ENCODE measurements around the gene RAP1A. TPM values are rescaled to one million over a fixed set of nuclear protein-coding genes. Genes with fewer than 3 reads are reported as not detected.

Gene RAP1A
- polyA plus RNA-seq, 1 experiment, result 78.1 TPM

DNA sequence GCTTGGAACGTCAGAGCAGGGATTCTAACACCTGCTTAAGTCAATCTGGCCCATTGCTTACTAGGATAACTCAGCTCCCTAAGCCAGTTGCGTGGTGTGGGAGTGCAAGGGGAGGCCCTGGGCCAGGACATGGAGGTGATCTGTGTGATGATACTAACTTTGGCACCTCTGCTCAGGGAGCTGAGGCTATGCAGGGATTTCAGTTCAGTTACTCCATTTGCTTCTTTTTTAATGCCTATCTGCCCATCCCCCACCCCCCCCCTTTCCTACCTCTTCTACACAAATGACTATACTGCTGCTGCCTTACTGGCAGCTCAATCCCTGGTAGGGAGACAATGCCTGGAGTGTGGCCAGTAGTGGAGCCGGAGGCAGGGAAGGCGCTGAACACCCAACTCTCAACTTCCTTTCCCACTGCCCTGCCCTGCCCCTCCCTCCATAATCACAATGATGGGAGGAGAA lies 100.1 kb downstream of the RAP1A start:
- Histone ChIP-seq H3K27me3 (ENCODE audit: control insufficient read depth, insufficient read depth, low read length) (no peaks in the 10 kb centered on the region), H3K9me3 (ENCODE audit: control insufficient read depth, insufficient read depth, low read length) (no peaks in the 10 kb centered on the region), H3K4me3 (ENCODE audit: low read depth, low read length) (no peak overlapping the region), H3K27ac (ENCODE audit: low read depth, low read length) (no peak overlapping the region)
- ChIA-PET CTCF (interaction anchor here (0.8 to 1.4 kb wide), 2 partner anchors 35 to 238 kb away, joined by 3 to 4 read pairs; no protein-coding TSS in a partner anchor), POLR2A (interaction anchor here (1.0 kb wide), 1 partner anchor 9 kb away, joined by 3 read pairs; no protein-coding TSS in a partner anchor)
- no peak for DNase-seq (ENCODE audit: low read depth, low spot score)
- TF ChIP-seq, protein P1, sequence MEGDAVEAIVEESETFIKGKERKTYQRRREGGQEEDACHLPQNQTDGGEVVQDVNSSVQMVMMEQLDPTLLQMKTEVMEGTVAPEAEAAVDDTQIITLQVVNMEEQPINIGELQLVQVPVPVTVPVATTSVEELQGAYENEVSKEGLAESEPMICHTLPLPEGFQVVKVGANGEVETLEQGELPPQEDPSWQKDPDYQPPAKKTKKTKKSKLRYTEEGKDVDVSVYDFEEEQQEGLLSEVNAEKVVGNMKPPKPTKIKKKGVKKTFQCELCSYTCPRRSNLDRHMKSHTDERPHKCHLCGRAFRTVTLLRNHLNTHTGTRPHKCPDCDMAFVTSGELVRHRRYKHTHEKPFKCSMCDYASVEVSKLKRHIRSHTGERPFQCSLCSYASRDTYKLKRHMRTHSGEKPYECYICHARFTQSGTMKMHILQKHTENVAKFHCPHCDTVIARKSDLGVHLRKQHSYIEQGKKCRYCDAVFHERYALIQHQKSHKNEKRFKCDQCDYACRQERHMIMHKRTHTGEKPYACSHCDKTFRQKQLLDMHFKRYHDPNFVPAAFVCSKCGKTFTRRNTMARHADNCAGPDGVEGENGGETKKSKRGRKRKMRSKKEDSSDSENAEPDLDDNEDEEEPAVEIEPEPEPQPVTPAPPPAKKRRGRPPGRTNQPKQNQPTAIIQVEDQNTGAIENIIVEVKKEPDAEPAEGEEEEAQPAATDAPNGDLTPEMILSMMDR (IDR thresholded peaks at IDR 0.05; ENCODE audit: low read depth, low read length), result no peak

DNA sequence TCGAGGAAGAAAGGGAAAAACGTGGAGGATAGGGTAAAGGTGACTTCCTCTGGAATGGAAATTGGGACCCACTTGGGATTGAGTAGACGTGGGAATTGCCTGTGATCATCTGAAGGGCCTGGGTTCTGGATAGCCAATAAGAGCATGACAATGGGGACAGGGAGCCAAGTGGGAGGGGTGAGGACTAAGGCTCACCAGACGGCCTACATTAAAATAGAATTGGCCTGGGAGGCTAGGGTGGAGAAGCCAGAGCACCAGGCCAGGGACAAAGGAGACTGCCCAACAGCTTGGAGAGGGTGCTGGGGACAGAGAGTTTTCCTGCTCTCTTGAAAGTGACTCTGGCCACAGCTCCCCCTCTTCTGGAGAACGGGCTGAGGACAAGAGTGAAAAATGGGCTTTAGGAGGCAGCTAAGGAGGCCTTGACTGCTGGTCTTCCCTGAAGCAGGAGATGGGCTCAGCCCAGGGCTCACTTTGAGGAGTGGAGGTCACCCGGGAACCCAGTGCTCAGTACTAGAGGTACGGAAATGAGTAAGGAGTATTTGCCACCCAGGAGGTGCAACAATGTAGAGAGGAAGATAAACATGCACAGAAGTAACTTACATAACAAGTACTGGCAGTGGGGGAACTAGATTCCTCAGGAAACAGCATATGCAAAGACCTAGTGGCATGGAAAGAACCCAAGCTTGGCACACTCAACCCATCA lies 100.8 kb downstream of the RAP1A start:
- TF ChIP-seq, protein P1 (IDR thresholded peaks at IDR 0.05; ENCODE audit: low read depth, low read length), result no peak
- POLR2A ChIA-PET, result no interaction called here
- peak overlapping the region; percentile 21 for H3K27ac ChIP-seq (ENCODE audit: low read depth, low read length)
- no peak for DNase-seq (ENCODE audit: low read depth, low spot score)
- CTCF ChIA-PET, result interaction anchor here (0.7 to 1.4 kb wide), 4 partner anchors 27 to 239 kb away, joined by 3 to 4 read pairs (median 4); no protein-coding TSS in a partner anchor
- no peak overlapping the region for H3K4me3 ChIP-seq (ENCODE audit: low read depth, low read length)
- H3K27me3 ChIP-seq (ENCODE audit: control insufficient read depth, insufficient read depth, low read length), result no peaks in the 10 kb centered on the region
- no peaks in the 10 kb centered on the region for H3K9me3 ChIP-seq (ENCODE audit: control insufficient read depth, insufficient read depth, low read length)

DNA sequence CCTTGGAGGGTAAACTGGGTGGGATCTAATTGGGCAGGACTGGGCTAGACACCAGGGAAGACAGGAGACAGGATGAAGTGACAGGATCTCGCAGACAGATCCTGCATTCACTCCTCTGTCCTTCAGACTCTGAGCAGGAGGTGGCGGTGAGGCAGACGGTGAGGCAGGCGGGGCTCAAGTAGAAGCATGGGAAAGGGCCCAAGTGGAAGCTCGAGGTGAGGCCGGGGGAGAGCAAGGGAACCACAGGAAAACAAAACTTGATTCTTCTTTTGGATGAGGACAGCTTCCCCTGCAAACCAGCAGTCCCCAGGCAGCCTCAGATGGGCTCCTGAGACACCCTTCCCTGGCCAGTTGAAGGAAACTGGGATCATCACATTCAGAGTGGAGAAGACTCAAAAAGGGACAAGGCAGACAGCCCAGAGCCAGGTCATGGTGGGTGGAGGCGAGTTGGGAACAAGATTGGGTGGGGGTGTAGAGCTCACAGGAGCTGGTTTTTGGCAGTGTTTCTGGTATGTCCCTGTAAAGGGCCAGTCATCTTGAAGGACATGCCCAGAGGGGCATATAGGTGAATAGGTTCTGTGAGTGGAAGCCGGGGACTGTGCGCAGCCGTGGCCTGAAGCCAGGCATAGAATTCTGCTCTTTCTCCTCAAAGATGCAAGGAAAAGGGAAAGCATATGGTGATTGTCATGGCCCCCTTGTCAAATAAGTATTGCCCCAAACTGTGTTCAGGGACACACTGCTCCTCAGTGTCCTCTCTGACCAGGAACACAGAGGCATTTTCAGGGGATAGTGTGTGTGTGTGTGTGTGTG lies 101.6 kb downstream of the RAP1A start:
- TF ChIP-seq, protein P1 (IDR thresholded peaks at IDR 0.05; ENCODE audit: low read depth, low read length), result no peak
- ChIA-PET CTCF (interaction anchor here (0.7 to 0.9 kb wide), 2 partner anchors 26 to 48 kb away, joined by 3 to 4 read pairs; no protein-coding TSS in a partner anchor), POLR2A (interaction anchor here (1.3 kb wide), 1 partner anchor 15 kb away, joined by 5 read pairs; no protein-coding TSS in a partner anchor)
- Histone ChIP-seq H3K27me3 (ENCODE audit: control insufficient read depth, insufficient read depth, low read length) (no peaks in the 10 kb centered on the region), H3K4me3 (ENCODE audit: low read depth, low read length) (no peak overlapping the region), H3K27ac (ENCODE audit: low read depth, low read length) (peak overlapping the region; percentile 21), H3K9me3 (ENCODE audit: control insufficient read depth, insufficient read depth, low read length) (no peaks in the 10 kb centered on the region)
- DNase-seq (ENCODE audit: low read depth, low spot score), result no peak

DNA sequence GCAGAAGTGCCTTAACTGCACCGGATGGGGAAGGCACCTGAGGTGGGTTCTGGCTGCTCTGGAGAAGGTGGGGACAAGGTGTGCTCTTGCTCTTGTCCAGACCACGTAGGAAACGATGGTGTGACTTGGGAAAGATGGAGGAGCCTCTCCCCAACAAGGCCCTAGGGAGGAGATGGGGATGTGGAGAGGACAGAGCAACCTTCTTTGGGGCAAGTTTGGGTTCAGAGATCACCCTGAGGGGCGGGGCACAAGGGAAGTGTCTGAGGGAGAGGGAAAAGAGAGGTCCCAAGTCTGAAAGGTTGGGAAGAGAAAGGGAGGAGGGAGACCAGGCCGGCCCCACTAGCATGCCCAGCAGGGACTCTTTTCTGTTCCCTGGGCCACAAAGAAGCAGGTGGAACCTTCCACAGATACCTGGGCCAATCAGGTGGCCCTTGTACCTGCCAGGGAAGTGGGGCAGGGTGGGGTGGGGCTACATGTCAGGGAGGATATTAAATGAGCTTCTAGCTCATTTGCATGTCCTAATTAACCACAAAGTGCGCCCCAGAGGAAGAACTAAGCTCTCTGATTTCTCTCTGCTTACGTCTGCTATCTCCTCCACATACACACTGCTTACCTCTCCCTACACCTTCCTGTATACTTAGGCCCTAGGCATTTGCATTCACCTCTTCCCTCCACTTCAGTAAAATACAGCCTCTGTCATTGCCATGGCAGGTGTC lies 103.7 kb downstream of the RAP1A start:
- Histone ChIP-seq H3K27ac (ENCODE audit: low read depth, low read length) (no peak overlapping the region), H3K9me3 (ENCODE audit: control insufficient read depth, insufficient read depth, low read length) (no peaks in the 10 kb centered on the region), H3K27me3 (ENCODE audit: control insufficient read depth, insufficient read depth, low read length) (no peaks in the 10 kb centered on the region), H3K4me3 (ENCODE audit: low read depth, low read length) (no peak overlapping the region)
- TF ChIP-seq, protein P1 (IDR thresholded peaks at IDR 0.05; ENCODE audit: low read depth, low read length), result no peak
- POLR2A ChIA-PET, result no interaction called here
- DNase-seq (ENCODE audit: low read depth, low spot score), result no peak
- CTCF ChIA-PET, result interaction anchor here (1.1 kb wide), 1 partner anchor 8 kb away, joined by 5 read pairs; no protein-coding TSS in a partner anchor
